HCT116 (cell line): ENCODE data around the gene SPATC1L. TPM values are rescaled to one million over a fixed set of nuclear protein-coding genes. Genes with fewer than 3 reads are reported as not detected.

Experiments used
- ATAC-seq: fragments of 200-7000 bp; cut with Tn5 transposase; 2 replicates; pipeline ENCODE4 v1.9.1; 2020; ENCODE audit warnings: mild to moderate bottlenecking, moderate library complexity
- BruUV-seq: library from RNA; stranded (reverse); fragments of 400-500 nt; replicated peaks from 2 replicates; lab custom pipeline; 2021; lab: Mats Ljungman, UMichigan
- CTCF ChIA-PET: fragments of 300-600 bp; sonication (Branson Sonifier 250); formaldehyde crosslinking; loops from one replicate; lab custom pipeline; 2021; ENCODE audit warnings: antibody characterized with exemption; lab: Charles Lee
- POLR2A ChIA-PET: fragments of 300-600, 350-600 bp; sonication (Branson Sonifier 250); formaldehyde crosslinking; loops from one replicate; lab custom pipeline; 2021; ENCODE audit warnings: antibody characterized with exemption; lab: Charles Lee
- RAD21 ChIA-PET, 2 experiments: fragments of 300-600 bp; sonication (Branson Sonifier 250); formaldehyde crosslinking; loops; one replicate each; lab custom pipeline; 2023; ENCODE audit warnings: low total read pairs in 2 of 2; ENCODE audit not compliant: uncharacterized antibody in 2 of 2, unreplicated experiment in 2 of 2, low non-redundant PET in 1 of 2; lab: Charles Lee
- DNase-seq: peaks from one replicate; pipeline ENCODE4 v3.0.0-alpha.2; 2010; ENCODE audit warnings: low read depth, low spot score
- H2AFZ ChIP-seq: fragments of 200-600 bp; shearing (Covaris generic), sonication (generic); 2 replicates; pipeline ENCODE4 v1.6.1; 2017; ENCODE audit warnings: low read depth, mixed run types, mixed read lengths, antibody characterized with exemption, low read length; ENCODE audit not compliant: poor library complexity, severe bottlenecking
- H3K27ac ChIP-seq: 2 replicates; pipeline ENCODE4 v1.5.1; 2012; ENCODE audit warnings: low read depth, low read length
- H3K27me3 ChIP-seq: fragments of 200-600 bp; sonication (generic); 2 replicates; pipeline ENCODE4 v1.6.1; 2016; ENCODE audit warnings: mixed run types, low read length, mixed read lengths; ENCODE audit not compliant: insufficient read depth
- H3K36me3 ChIP-seq, 2 experiments: fragments of 200-500 bp in 1 of 2; fragments of 200-600 bp in 1 of 2; sonication (Bioruptor generic) in 1 of 2; sonication (generic) in 1 of 2; 2 replicates each; pipeline versions ENCODE4 v1.5.1 to v1.6.1; 2014 to 2016; ENCODE audit warnings: low read length in 2 of 2, inconsistent platforms in 1 of 2, mixed read lengths in 1 of 2, mixed run types in 1 of 2; ENCODE audit not compliant: insufficient read depth in 2 of 2, control insufficient read depth in 1 of 2
- H3K4me1 ChIP-seq, 2 experiments: fragments of 200-600 bp in 1 of 2; sonication (generic) in 1 of 2; 2 replicates each; pipeline versions ENCODE4 v1.5.1 to v1.6.1; 2012 to 2017; ENCODE audit warnings: low read length in 2 of 2, inconsistent platforms in 1 of 2, mild to moderate bottlenecking in 1 of 2, mixed read lengths in 1 of 2, mixed run types in 1 of 2, moderate library complexity in 1 of 2; ENCODE audit not compliant: insufficient read depth in 2 of 2, control insufficient read depth in 1 of 2
- H3K4me2 ChIP-seq: fragments of 200-600 bp; sonication (generic); 2 replicates; pipeline ENCODE4 v1.6.1; 2017; ENCODE audit warnings: mixed run types, low read length, mixed read lengths
- H3K4me3 ChIP-seq, 2 experiments: fragments of 200-600 bp in 1 of 2; sonication (generic) in 1 of 2; replicated peaks in 1 of 2; 2 replicates each; pipeline ENCODE4 v1.5.1; 2011 to 2016; ENCODE audit warnings: low read length in 2 of 2, control low read depth in 1 of 2, low read depth in 1 of 2, mild to moderate bottlenecking in 1 of 2, mixed read lengths in 1 of 2, mixed run types in 1 of 2
- H3K79me2 ChIP-seq: fragments of 200-600 bp; sonication (generic); 2 replicates; pipeline ENCODE4 v1.6.1; 2017; ENCODE audit warnings: mild to moderate bottlenecking, mixed run types, low read length, moderate library complexity, mixed read lengths; ENCODE audit not compliant: insufficient read depth
- H3K9ac ChIP-seq: fragments of 200-600 bp; sonication (generic); 2 replicates; pipeline ENCODE4 v1.6.1; 2016; ENCODE audit warnings: low read length, mixed read lengths
- H3K9me2 ChIP-seq: fragments of 200-600 bp; sonication (generic), shearing (Covaris generic); 2 replicates; pipeline ENCODE4 v1.6.1; 2017; ENCODE audit warnings: mixed run types, mild to moderate bottlenecking, moderate library complexity; ENCODE audit not compliant: insufficient read depth
- H3K9me3 ChIP-seq, 2 experiments: fragments of 200-500 bp in 1 of 2; fragments of 200-600 bp in 1 of 2; sonication (Bioruptor generic) in 1 of 2; sonication (generic) in 1 of 2; 2 replicates each; pipeline ENCODE4 v1.6.1; 2014 to 2017; ENCODE audit warnings: low read length in 2 of 2, mixed read lengths in 2 of 2, inconsistent platforms in 1 of 2, low read depth in 1 of 2, mild to moderate bottlenecking in 1 of 2, mixed run types in 1 of 2, moderate library complexity in 1 of 2; ENCODE audit not compliant: control insufficient read depth in 1 of 2, insufficient read depth in 1 of 2
- H4K20me1 ChIP-seq: fragments of 200-600 bp; sonication (generic), shearing (Covaris generic); 2 replicates; pipeline ENCODE4 v1.6.1; 2017; ENCODE audit warnings: mixed run types, mild to moderate bottlenecking, moderate library complexity; ENCODE audit not compliant: insufficient read depth
- CEBPB ChIP-seq: IDR thresholded peaks from 2 replicates; pipeline ENCODE4 v1.6.1; 2012; ENCODE audit warnings: low read depth
- CTCF ChIP-seq, 3 experiments: fragments of 200-600 bp in 1 of 3; sonication (generic) in 1 of 3; IDR thresholded peaks in 2 of 3; conservative IDR thresholded peaks in 1 of 3; 2 replicates each; pipeline ENCODE4 v1.5.1; 2012 to 2017; ENCODE audit warnings: low read depth in 2 of 3, low read length in 2 of 3, antibody characterized with exemption in 1 of 3, borderline replicate concordance in 1 of 3, control low read depth in 1 of 3, mild to moderate bottlenecking in 1 of 3, mixed read lengths in 1 of 3, mixed run types in 1 of 3, moderate library complexity in 1 of 3; ENCODE audit not compliant: insufficient read depth in 1 of 3
- JUND ChIP-seq: IDR thresholded peaks from 2 replicates; pipeline ENCODE4 v1.6.1; 2012
- RAD21 ChIP-seq: IDR thresholded peaks from 2 replicates; pipeline ENCODE4 v1.6.1; 2012; ENCODE audit warnings: low read depth, mild to moderate bottlenecking
- REST ChIP-seq: IDR thresholded peaks from 2 replicates; pipeline ENCODE4 v1.6.1; 2012; ENCODE audit warnings: low read depth
- SP1 ChIP-seq: IDR thresholded peaks from 2 replicates; pipeline ENCODE4 v1.6.1; 2012; ENCODE audit warnings: low read depth
- SRF ChIP-seq: IDR thresholded peaks from 2 replicates; pipeline ENCODE4 v1.6.1; 2012; ENCODE audit warnings: low read depth
- YY1 ChIP-seq: IDR thresholded peaks from 2 replicates; pipeline ENCODE4 v1.6.1; 2011; ENCODE audit warnings: low read length, low read depth, moderate library complexity, mild to moderate bottlenecking; ENCODE audit not compliant: insufficient replicate concordance; ENCODE audit errors: extremely low read depth
- ZBTB33 ChIP-seq: IDR thresholded peaks from 2 replicates; pipeline ENCODE4 v1.6.1; 2011; ENCODE audit warnings: mild to moderate bottlenecking, low read length, moderate library complexity; ENCODE audit not compliant: insufficient replicate concordance; ENCODE audit errors: extremely low read depth
- ZFX ChIP-seq: fragments of 450-650 bp; IDR thresholded peaks from 2 replicates; pipeline ENCODE4 v1.6.1; 2017
- intact Hi-C: fragments of 100-400 bp; cut with micrococcal nuclease; formaldehyde crosslinking; loops from 2 replicates; pipeline ENCODE4 v1.10.0; 2022
- total RNA-seq: library from RNA; stranded (reverse); gene quantifications from one replicate; pipeline ENCODE4 v1.2.1, GENCODE V29; 2021; ENCODE audit not compliant: unreplicated experiment

Gene SPATC1L
- total RNA-seq, 1 experiment from 2014 or later: 1.3 TPM

GRCh38 chr21:46216132-46216747, 32.0 kb upstream of the SPATC1L start:
- DNase-seq (no peak), ATAC-seq (no peak)
- Histone ChIP-seq H3K27me3 (no peaks in the 10 kb centered on the region), H3K9ac (no peak overlapping the region), H3K9me2 (no peaks in the 10 kb centered on the region), H4K20me1 (no peaks in the 10 kb centered on the region), H2AFZ (no peak overlapping the region), H3K4me3 (no peak overlapping the region), H3K79me2 (no peaks in the 10 kb centered on the region), H3K36me3 (no peaks in the 10 kb centered on the region)
- ChIA-PET CTCF (interaction anchor here (1.0 kb wide), 1 partner anchor 73 kb away, joined by 3 read pairs; no protein-coding TSS in a partner anchor), POLR2A (no interaction called here), RAD21 (interaction anchor here in 1 of 2 experiments (0.7 kb wide), 1 partner anchor 44 kb away, joined by 3 read pairs; no protein-coding TSS in a partner anchor)
- intact Hi-C loops: no loop called here
- no peak for TF ChIP-seq SRF
- TF ChIP-seq JUND: no peak
- TF ChIP-seq SP1: no peak
- no peak for TF ChIP-seq REST
- no peak for TF ChIP-seq YY1
- TF ChIP-seq ZFX: no peak
- no peak for TF ChIP-seq CEBPB
- TF ChIP-seq CTCF (IDR thresholded peaks at IDR 0.05 in 2 of 3, conservative IDR thresholded peaks at IDR 0.05 in 1 of 3; ENCODE audit: borderline replicate concordance in 1 of 3, insufficient read depth in 1 of 3, low read depth in 2 of 3, low read length in 2 of 3): no peak
- no peak for TF ChIP-seq ZBTB33
- no peak for TF ChIP-seq RAD21
- TF ChIP-seq, all 23 proteins: peak for 0
- Histone ChIP-seq H3K9me3 (no peaks in the 10 kb centered on the region), H3K27ac (no peak overlapping the region), H3K4me1 (no peaks in the 10 kb centered on the region), H3K4me2 (no peak overlapping the region)
- no TSS peak for BruUV-seq
